Stimulated activated CD8-positive, alpha-beta memory T cell treated with anti-CD3 and anti-CD28 coated beads, Interleukin-2, amount 100 ng/mL, for 48 hours (primary cell): Measurements from ENCODE around the gene RGSL1.

Experiments used
- DNase-seq, 2 donors: peaks; one replicate each; pipeline ENCODE4 v3.0.0-alpha.2; 2020; ENCODE audit warnings: low read depth in 2 of 2

Gene RGSL1

GRCh38 chr1:182549346-182549745 lies 99.4 kb downstream of the RGSL1 start:
- DNase-seq, result no peak

- DNase-seq, result no peak
Observed at GRCh38 chr1:182549811-182550210, 99.9 kb downstream of the RGSL1 start.

- DNase-seq, result no peak
Observed at GRCh38 chr1:182552527-182552926, 102.6 kb downstream of the RGSL1 start.

- DNase-seq, result no peak
Observed at GRCh38 chr1:182555493-182555892, 105.5 kb downstream of the RGSL1 start.

GRCh38 chr1:182556279-182556678 lies 106.3 kb downstream of the RGSL1 start:
- DNase-seq, result no peak

GRCh38 chr1:182560392-182560984 lies 110.5 kb downstream of the RGSL1 start:
- DNase-seq, result no peak

- DNase-seq, result no peak
Observed at GRCh38 chr1:182561456-182561855, 111.5 kb downstream of the RGSL1 start.

- no peak for DNase-seq
Observed at GRCh38 chr1:182563095-182563494, 113.1 kb downstream of the RGSL1 start.

GRCh38 chr1:182564406-182565004 lies 114.6 kb downstream of the RGSL1 start:
- DNase-seq, result no peak

- no peak for DNase-seq
Observed at GRCh38 chr1:182565537-182565936, 115.6 kb downstream of the RGSL1 start.

- no peak for DNase-seq
Observed at GRCh38 chr1:182567629-182568028, 117.7 kb downstream of the RGSL1 start.

- no peak for DNase-seq
Observed at GRCh38 chr1:182568647-182569284, 118.8 kb downstream of the RGSL1 start.

GRCh38 chr1:182569939-182570610 lies 120.1 kb downstream of the RGSL1 start:
- DNase-seq, result no peak

GRCh38 chr1:182570611-182570970 lies 120.6 kb downstream of the RGSL1 start:
- no peak for DNase-seq

- DNase-seq, result no peak
Observed at GRCh38 chr1:182574156-182574555, 124.2 kb downstream of the RGSL1 start.

- DNase-seq, result no peak
Observed at GRCh38 chr1:182575540-182576149, 125.7 kb downstream of the RGSL1 start.

- DNase-seq, result no peak
Observed at GRCh38 chr1:182580736-182581135, 130.8 kb downstream of the RGSL1 start.

GRCh38 chr1:182584746-182585145 lies 134.8 kb downstream of the RGSL1 start:
- no peak for DNase-seq

GRCh38 chr1:182586380-182586779 lies 136.4 kb downstream of the RGSL1 start:
- no peak for DNase-seq

- no peak for DNase-seq
Observed at GRCh38 chr1:182587093-182587492, 137.1 kb downstream of the RGSL1 start.

GRCh38 chr1:182587666-182588499 lies 137.9 kb downstream of the RGSL1 start:
- DNase-seq, result no peak
